GM18951 (cell line): ENCODE results near the gene HOXD11.

Experiments
- POLR2A ChIP-seq: IDR thresholded peaks from 4 replicates; pipeline ENCODE4 v1.6.1; 2011; ENCODE audit warnings: mild to moderate bottlenecking; ENCODE audit not compliant: insufficient read length, insufficient read depth; ENCODE audit errors: extremely low read depth
- in situ Hi-C: fragments of 300-500 bp; cut with MboI; formaldehyde crosslinking; loops from one replicate; pipeline ENCODE4 v1.12.0; 2022; ENCODE audit warnings: low sequenced_read_pairs, mixed read lengths, inconsistent platforms; ENCODE audit not compliant: unreplicated experiment

HOXD11 gene

GRCh38 chr2:176126929-176127773 lies 20.1 kb downstream of the HOXD11 start:
- in situ Hi-C loops, result loop anchor here (10.0 kb wide), 2 partner anchors 508 to 1018 kb away; no protein-coding TSS in a partner anchor
- no peak for TF ChIP-seq POLR2A

GRCh38 chr2:176127774-176128072 lies 20.6 kb downstream of the HOXD11 start:
- no peak for TF ChIP-seq POLR2A
- in situ Hi-C loops, result loop anchor here (10.0 kb wide), 2 partner anchors 507 to 1017 kb away; no protein-coding TSS in a partner anchor

- in situ Hi-C loops, result loop anchor here (10.0 kb wide), 2 partner anchors 506 to 1016 kb away; no protein-coding TSS in a partner anchor
These were observed 21.3 kb downstream of the HOXD11 start for GRCh38 chr2:176128172-176128981.

GRCh38 chr2:176128982-176129796 lies 22.1 kb downstream of the HOXD11 start, which contains the start of gene HOXD8:
TSS of gene HOXD8 (plus strand) at chr2:176129705. CDS start at chr2:176130367, 662 bp downstream.
- in situ Hi-C loops, result loop anchor here (10.0 kb wide), 2 partner anchors 506 to 1016 kb away; no protein-coding TSS in a partner anchor
- no peak for TF ChIP-seq POLR2A

More at GRCh38 chr2:176128172-176128981, 21.3 kb downstream of the HOXD11 start:
- TF ChIP-seq POLR2A, result no peak

GRCh38 chr2:176129813-176130146 lies 22.7 kb downstream of the HOXD11 start:
- in situ Hi-C loops, result loop anchor here (10.0 kb wide), 2 partner anchors 505 to 1015 kb away; no protein-coding TSS in a partner anchor
- TF ChIP-seq POLR2A, result no peak

- no peak for TF ChIP-seq POLR2A
- in situ Hi-C loops, result no loop called here
These were observed 23.3 kb downstream of the HOXD11 start for GRCh38 chr2:176130147-176130956.

GRCh38 chr2:176130957-176131847 lies 24.1 kb downstream of the HOXD11 start:
- in situ Hi-C loops, result no loop called here

GRCh38 chr2:176131848-176132158 lies 24.7 kb downstream of the HOXD11 start:
- no peak for TF ChIP-seq POLR2A
- in situ Hi-C loops, result no loop called here

More at GRCh38 chr2:176130957-176131847, 24.1 kb downstream of the HOXD11 start:
- TF ChIP-seq POLR2A, result no peak

- in situ Hi-C loops, result no loop called here
- TF ChIP-seq POLR2A, result no peak
These were observed 25.4 kb downstream of the HOXD11 start for GRCh38 chr2:176132205-176133171.

GRCh38 chr2:176133389-176133788 lies 26.3 kb downstream of the HOXD11 start:
- in situ Hi-C loops, result no loop called here
- TF ChIP-seq POLR2A, result no peak
